Epithelial cell of prostate (primary cell): ENCODE measurements around the gene TMEM38A.

Experiments used
- DNase-seq: peaks from one replicate; pipeline ENCODE4 v3.0.0-alpha.2; 2011; ENCODE audit warnings: low read depth, low spot score
- H3K27ac ChIP-seq: fragments of 450-650 bp; 2 replicates; pipeline ENCODE4 v1.5.1; 2017; ENCODE audit warnings: mild to moderate bottlenecking

Gene TMEM38A

DNA sequence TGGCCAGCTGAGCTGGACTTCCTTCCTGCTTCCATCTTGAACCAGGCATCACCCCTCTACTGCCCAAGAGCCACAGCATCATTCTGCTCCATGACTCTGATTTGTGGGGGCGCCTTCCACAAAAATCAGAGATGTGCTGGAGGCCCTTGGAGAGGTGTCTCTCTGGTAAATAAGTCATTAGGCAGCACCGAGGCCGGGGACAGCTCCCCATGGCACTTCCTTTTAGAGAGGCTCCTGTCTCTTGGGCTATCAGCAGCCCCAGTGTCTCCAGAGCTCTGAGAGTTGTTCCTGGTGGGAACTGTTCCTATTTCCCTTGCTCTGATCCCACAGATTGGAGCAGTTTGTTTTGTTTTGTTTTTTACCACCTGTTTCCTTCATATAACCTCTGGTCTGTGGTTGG, 78.6 kb downstream of the TMEM38A start:
- no peak for DNase-seq
- H3K27ac ChIP-seq, result no peak overlapping the region
